ENCODE measurements around the gene CRHR2.

The CRHR2 gene

DNA sequence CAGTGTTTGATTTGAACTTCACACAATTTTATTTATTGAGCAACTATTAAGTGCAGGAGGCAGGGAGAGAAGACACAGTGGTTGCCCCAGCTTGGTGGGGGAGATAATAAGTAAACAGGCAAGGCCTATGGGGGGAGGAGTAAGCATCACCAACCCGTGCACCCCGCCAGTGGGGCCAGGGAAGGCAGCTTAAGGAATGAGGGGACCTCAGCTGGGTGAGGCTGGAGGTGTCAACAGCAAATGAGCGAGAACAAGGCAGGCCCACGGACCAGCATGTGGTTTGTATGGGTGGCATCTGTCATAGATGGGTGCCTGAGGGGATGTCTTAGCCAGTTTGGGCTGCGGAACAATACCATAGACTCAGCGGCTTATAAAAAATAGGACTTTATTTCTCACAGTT, 24.1 kb upstream of the CRHR2 start:
- no peak for DNase-seq

DNA sequence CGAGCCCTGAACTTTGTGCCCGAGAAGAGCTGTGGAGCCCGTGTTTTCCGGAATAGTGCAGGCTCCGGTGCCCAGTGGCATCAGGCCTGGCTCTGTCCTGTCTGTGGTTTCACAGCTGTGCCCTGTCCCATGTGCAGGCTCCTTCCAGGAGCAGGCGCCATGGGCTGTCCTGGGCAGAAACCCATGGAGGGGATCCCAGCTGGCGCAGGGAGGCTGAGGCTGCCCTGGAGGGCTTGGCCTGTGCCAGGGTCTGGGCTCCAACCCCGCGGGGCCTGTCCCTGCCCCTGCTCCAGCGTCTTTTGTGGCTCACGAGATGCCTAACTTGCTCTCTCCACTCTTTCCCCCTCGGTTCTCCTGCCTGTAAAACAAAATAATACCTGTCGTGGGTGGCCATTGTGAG, 23.3 kb upstream of the CRHR2 start:
- no peak for DNase-seq

DNA sequence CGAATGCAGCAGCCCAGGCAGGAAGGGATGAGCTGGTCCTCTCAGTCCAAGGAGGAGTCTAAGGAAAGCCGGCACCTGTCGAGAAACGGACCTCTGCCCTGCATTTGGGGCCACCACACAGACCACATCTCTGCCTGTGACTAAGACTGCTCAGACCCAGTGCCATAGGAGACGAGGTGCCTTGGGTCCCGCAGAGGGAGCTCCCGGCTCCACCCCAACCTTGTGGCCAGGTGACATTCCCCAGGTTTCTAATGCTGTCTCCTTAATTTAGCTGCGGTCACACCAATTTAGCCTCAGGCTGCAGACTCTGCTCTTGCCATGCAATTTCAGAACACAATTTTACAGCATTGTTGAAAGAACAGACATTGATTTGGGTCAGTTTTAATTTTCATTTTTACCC, 22.8 kb upstream of the CRHR2 start:
- no peak for DNase-seq

DNA sequence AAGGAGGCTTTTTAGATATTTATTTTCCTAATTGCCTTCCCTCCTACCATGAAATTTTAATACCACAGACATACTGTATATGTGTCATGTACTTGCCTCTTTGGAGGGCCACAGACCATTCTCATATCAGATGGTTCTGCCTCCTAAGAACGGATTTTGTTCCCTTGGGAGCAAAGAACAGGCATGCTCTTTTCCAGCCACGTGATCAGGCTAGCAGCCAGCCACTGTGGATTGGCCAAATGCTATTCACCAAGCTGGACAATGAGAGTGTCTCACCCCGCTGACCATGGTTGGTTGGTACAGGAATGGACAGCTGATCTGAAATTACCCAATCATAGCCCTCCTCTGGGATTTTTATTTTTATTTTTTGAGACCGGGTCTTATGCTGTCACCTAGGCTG, 21.5 kb upstream of the CRHR2 start:
- no peak for DNase-seq

DNA sequence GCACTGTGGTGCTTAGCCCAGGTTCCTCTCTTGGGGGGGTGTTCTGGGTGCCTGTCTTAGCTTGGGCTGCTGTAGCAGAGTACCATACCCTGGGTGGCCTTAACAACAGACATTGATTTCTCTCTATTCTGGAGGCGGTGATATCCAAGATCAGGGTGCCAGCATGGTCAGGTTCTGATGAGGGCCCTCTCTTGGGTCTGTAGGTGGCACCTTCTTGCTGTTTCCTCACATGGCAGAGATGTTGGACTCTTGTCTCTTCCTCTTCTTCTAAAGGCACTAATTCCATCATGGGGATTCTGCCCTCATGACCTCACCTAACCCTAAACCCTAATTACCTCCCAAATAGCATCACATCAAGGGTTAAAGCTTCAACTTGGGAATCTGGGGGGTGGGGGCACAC, 19.9 kb upstream of the CRHR2 start:
- no peak for DNase-seq

DNA sequence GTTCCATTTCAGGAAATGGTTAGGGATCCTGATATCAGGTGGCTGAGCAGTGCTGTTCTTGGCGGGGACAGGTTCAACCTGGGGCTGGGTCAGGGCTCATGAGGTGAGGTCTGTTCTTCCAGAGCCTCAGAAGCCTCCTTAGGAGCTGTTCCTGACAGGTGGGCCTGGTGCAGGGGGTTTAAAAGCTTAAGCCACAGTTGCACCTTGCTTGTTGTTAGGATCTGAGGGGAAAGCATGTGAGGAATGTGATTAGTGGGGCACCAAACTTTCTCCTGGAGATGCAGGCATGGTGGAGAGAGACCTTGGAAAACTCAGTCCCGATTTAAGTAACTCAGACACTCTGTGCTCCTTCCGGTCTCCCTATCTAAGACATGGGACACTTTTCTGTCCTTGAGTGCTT, 18.7 kb upstream of the CRHR2 start:
- no peak for DNase-seq

DNA sequence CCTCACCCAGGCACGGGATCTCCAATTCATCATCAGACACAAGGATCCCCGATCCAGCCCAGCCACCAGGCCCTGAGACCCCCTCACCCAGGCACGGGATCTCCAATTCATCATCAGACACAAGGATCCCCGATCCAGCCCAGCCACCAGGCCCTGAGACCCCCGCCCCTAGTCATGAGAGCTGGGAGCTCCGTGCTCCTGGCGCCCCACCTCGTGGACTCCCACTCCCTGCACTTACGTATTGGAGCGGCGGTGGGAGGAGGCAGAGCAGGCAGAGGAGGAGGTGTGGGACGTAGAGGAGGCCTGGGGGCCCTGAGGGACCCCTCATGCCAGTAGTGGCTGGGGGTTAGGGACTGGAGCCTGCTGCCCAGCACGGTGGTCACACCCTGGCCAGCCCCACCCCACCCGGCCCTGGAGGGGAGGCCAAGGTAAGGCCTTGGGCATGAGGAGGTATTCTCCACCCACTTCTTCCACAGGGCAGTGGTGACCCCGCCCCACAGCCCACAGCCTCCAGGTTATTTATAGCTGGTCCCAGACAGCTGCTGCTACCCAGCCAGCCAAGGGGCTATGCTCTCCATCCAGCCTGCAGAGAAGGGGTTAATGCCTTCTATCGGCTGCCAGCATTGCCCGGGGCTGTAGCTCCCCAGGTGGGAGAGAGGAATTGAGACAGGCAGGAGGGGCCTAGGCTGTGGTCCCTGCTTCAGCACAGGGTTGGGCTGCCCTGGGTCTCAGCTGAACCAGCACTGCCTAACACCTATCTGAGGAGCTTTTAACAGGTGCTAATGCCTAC, 17.6 kb upstream of the CRHR2 start:
- no peak for DNase-seq

DNA sequence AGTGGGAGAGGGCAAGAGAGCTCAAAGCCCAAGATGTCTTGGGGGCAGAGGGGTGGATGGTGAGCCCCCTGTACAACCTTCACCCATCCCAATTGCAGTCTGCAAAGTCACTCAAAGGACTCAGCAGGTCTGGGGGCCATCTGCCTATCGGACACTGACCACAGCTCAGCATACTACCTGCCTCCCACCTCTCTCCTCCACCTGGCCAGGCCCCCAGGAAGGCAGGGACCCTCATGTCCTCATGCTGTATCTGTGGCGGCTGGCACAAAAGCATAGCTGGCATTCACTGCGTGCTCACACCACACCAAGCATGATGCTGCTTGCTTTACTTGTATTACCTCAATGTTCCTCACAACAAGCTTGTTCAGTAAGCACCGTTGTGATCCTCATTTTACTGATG, 16.2 kb upstream of the CRHR2 start:
- no peak for DNase-seq

DNA sequence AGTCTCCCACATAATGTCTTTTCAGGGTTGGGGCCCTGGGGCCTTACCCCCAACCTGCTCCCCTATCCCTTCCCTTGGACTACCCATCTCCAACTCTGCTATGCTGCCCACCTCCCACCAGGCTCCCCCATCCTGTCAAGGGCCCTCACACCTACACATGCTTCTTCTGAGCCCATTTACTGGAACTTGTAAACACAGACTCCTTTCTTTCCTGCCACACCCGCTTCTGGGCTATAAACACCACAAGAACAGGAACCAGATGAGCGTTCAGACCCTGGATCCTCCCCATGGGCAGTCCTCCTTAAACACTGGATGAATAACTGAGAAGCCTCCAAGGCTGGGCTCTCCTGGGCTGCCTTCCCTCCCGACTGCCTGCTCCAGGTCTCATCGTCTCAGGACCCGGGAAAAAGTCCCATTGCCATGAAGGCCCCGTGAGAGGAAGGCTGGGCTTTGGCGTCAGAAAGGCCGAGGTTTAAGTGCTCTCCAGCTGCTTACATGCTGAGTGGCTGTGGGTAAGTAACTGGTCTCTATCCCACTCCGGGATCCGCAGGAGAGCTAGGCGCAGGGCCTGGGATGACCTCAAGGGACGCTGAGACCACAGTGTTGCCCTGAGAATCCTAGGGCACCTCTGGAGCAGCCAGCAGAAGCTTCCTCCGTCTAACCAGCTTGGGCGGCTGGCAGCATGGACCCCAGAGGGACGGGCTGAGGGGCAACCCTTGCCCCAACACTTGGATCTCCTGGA, 15.6 kb upstream of the CRHR2 start:
- DNase-seq = no peak

DNA sequence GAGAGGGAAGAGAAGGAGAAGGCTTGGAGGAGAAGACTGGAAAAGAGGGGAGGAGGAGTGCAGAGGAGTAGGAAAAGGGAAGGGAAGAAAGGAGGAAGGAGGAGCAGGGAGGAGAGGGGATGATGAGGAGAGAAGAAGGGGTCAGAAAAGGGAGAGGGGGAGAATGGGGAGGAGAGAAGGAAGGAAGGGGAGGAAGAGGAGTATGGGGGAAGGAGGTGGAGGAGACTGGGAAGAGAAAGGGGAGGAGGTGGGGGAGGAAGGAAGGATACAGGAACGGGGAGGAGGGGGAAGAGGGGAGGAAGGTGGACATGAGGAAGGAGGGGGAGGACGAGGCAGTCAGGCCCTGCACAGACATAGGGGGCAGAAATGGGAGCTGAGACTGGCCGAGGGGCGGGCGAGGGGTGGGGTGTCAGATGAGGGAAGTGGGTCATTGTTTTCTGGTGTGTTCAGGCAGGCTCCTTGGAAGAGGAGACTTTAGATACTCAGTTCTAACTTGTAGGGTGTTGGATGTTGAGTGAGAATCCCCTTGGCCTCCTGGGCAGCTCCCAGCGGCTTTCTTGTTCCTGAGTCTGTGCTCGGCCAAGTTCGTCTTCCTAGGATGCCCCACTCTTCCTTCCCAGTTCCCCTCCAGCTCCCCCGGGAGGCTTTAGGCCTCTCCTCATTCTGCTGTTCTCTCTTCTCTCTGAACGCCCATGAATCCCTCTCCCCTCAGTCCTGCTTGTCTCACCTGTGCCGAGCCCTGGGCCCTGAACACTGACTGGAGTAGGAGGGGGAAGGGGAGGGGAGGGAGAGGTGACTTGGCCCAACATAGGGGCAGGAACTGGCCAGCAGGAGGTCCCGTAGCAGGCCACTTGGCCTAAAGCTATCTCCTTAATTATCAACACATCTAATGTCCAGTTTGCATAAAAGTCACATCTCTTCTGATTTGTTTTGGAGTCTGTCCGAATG, 12.8 kb upstream of the CRHR2 start:
- no peak for DNase-seq

DNA sequence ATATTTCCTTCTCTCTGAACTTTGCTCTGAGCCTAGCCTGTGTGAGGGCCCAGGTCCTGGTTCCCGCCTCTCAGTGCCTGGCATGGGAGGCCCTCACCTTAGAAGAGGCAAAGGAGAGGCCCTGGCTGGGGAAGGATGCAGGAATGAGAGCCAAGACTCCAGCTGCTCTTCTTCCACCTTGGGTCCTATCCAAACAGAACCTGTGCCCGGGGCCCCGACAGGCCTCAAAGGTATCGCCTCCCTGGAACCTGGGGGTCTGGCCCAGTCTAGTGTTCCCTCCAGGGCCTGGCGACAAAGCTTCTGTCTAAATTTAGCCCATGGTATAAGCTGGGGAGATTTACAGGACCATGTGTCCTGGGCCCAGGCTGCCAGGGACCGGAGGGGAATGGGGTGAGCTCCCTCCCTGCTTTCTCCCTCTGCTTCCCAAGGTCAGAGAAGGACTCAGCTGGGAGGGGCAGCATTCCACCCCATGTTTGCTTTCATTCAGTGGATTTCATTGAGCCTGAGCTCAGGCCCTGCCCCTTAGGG, 12.0 kb upstream of the CRHR2 start:
- no peak for DNase-seq

DNA sequence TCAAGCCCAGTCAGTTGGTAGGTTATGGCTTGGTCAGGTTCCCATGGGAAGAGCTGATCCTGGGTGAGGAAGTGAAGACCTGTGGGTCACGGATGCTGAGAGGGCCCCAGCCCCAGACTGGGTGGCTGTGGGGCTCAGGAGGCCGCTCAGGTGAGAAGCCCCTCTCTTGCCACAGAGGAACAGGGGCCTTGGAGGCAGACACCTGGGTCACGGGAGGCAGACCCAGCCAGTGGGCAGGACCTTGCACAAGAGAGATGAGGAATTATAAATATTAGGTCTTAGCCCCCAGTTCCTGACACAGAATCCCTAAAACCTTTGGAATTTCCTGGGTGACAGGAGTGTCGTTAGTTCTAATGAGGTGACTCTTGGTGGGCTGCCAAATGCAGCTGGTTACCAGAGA, 10.6 kb upstream of the CRHR2 start:
- no peak for DNase-seq

DNA sequence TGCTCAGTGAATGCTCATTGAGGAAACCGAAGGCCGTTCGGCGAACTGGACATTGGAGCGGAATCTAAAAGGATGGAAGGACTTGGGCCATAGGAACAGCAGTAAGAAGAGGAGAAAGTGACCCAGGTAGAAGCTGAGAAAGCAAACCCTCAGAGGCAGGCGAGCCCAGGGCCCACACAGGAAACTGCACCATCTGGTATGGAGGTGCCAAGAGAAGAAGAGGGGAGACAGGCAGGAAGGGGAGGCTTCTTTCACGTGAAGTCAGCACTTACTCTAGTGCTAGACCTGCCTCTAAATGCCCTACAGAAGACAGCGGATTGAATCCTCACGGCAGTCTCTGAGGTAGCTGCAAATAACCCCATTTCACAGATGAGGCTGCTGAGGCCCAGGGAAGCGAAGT, 10.2 kb upstream of the CRHR2 start:
- DNase-seq = no peak

DNA sequence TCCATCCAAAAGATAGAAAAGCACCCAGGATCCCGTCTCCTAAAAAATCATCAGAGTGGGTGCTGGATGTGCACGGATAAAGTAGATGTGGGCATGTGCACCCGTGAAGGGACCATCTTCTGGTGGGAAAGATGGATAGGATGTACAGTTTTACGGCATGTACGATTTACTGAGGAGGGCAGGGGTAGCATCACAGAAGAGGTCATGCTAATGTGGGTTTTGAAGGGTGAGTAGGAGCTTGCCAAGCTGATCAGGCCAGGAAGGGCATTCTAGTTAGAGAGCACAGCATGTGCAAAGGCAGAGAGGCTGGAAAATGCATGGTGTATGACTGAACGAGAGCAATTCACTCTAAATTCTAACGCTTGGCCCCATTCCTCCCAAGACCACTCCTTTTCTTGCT, 7.8 kb upstream of the CRHR2 start:
- DNase-seq = no peak

DNA sequence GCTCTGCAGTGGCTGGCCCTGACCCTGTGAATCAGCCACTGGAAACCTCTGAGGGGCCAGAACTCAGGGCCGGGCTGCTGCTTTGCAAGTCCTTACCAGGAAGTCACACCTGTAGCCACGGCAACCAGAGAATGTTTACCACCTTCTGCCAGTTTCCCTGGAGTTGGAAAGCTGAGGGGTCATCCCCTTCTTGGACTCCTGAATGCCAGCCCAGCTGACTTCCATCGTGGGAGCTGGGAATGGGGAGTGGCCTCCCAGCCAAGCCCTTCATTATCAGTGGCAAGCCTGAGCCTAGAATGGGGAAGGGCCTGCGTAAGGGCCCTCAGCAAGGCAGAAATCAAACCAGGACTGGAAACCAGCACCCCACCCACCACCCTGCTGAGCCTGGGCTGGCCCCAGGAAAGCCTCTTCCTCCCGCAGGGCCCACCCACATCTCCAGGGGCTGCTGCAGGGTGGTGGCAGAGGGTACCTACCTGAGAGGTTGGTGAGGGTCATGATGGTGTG, 6.5 kb upstream of the CRHR2 start:
- no peak for DNase-seq

DNA sequence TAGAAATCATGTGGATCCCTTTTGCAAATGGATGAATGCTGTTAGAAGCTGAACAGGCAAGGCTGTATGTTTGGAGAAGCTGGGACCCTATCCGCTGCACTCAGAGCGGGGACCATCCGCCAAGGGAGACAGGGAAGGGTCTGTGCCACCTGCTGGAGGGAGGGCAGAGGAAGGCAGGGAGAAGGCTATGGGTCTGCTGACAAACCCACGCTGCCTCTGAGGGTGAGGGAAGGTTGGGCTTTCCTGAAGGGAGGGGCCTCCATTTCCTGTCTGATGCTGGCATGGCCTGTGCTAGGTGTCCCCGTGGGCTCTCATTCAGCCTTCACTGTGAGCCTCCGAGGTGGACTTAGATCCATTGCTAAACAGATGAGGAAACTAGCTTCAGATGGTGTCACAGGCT, 5.3 kb upstream of the CRHR2 start:
- DNase-seq = no peak

DNA sequence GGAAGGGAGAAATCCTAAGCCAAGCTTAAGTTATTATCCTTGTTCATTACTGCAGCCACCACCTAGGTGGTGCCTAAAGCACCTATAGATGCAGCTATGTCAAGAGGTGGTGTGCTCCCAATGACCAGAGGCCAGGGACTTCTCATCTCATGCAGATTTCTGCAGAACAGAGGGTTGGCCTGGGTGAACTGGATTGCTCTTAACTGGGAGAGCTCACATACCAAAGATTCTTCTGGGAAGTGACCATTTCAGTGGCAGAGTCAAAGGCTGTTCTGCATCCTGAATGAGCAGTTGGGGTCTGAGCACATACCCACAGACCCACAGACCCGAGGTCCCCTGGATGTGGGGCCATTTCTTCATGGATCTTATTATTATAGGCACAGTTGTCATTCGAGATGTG, 2.1 kb upstream of the CRHR2 start:
- no peak for DNase-seq

DNA sequence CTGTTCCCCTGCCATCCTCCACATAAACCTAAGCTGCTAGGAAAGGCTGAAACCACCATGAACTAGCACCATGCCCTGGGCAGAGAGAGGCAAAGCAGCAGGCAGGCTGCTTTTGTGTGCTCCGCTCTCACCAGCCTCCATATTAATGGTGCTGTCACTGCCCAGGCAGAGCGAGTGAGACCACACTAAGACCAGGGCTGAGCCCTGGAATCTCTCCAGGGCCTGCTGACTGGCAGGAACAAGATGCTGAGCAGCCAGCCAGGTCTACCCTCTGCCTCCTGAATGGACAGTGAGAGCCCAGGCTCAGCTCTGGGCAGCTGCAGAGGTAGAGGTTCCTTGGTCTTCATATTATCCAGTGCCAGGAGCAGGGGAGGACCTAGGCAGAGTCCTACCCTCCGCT, 1.6 kb upstream of the CRHR2 start:
- DNase-seq = no peak

DNA sequence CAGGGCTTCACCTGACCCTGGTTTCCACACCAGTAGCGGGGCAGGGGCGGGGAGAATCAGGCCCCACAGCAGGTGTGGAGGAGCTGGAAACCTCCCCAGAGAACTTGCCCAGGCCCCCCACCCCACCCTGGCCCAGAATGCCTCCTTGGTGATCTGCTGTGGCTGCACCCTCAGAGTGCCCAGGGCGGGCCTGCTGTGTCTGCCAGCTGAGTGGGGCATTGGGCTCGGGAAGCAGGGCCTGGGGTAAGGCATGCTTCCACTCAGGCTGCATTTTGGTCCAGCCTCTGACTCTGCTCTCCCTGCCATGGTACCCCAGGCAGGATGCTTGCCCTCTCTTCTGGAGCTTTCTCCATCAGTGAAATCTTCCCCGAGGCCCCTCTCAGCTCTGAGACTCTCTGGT, 1.1 kb upstream of the CRHR2 start:
- DNase-seq = no peak

DNA sequence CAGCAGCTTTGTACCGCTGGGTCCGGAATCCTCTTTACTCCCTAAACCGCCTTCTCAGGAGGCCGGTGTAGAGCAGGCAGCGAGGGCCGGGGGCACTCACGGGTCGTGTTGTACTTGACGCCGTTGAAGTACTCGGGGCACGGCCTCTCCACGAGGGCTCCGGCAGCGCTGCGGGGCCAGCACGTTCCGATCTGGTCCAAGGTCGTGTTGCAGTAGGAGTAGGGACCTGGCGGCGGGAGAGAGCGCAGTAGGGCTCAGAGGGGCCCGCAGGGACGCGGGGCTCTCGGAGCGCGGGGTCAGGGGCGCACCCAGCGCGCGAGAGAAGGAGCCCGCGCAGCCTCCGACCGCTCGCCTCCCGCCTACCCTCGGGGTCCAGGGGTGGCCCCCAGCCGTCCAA, 443 bp downstream of the CRHR2 start:
- DNase-seq = no peak

DNA sequence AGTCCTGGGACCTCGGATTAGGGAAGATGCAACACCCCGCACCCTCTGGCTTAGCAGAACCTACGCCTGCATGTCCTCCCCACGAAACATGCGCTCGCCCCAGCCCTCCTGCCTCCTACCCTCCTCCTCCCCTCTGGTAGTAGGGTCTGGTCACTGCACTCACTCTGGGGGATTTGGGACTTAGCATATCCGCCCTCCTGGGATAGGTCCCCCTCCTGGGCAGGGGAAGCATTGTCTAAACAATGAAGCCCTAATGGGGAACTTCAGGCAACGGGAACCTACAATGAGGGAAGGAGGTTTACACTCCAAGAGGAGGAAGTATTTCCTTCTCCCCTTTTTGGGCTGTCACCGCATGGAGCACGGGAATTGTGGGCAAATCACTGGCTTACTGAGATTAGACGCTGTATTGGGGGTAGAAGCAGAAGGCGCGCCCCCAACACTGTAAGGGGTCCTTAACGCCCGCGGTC, 892 bp downstream of the CRHR2 start:
- no peak for DNase-seq

DNA sequence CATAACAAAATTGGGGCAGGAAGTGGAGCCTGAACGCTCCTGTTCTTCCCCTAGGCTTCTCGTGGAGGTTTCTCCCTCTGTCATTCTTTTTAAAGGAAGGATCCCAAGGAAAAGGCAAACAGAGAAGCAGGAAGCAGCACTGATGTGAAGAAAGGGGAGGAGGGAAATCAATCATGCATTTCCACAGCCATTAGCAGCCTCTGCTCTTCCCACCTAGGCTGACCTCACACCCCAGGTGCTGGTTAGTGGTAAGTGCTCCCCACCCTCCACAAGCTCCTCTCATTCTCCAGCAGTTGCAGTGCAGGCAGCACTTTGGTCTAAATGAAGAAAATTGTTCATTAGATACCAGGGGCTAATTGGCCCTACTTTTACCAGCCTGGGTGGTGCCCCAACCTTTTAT, 2.6 kb downstream of the CRHR2 start:
- DNase-seq = no peak

DNA sequence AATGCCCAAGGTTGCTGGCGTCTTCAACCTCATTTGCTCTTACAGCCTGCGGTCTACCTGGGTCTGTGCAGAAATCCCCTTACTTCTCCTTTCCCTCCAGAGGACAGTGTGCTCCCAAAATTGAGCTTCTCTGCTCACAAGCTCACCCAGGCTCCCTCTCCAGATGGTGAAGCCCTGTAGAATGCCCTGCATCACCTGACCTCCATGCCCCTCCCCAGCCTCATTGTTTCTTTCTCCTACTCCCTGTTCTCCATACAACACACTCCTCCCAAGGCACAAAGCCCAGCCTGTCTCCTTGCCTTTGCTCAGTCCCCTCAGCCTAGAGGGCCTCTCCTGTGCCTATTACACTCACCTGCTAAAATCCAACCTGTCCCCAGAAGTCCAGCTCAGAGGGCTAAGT, 3.5 kb downstream of the CRHR2 start:
- no peak for DNase-seq

Measured in NK-92 treated with Interleukin-12 subunit alpha and Interleukin-12 subunit beta, amount 100 ng/mL, for 24 hours (cell line).